GM19455 (cell line): Measurements from ENCODE around the gene MANEA.
"Not testable (repeated sequence)": the region's sequence is repeated elsewhere in the genome, so short reads cannot be mapped to it uniquely, and the experiment has no call there.

ENCODE experiments used
- ATAC-seq: cut with Tn5 transposase; IDR thresholded peaks from one replicate; pipeline ENCODE4 v1.9.1; 2021; ENCODE audit not compliant: unreplicated experiment

Gene MANEA

GRCh38 chr6:95577304-95578105, at the start of gene MANEA:
TSS of gene MANEA (plus strand) at chr6:95577535. CDS start at chr6:95586440, 8,905 bp downstream.
- peak; percentile 77 for ATAC-seq

GRCh38 chr6:95529762-95530161, 47.6 kb upstream of the MANEA start:
- no peak for ATAC-seq

- no peak for ATAC-seq
Measured at GRCh38 chr6:95530176-95530819, 47.0 kb upstream of the MANEA start.

GRCh38 chr6:95543798-95544197, 33.5 kb upstream of the MANEA start:
- ATAC-seq, result no peak

GRCh38 chr6:95544517-95545225, 32.7 kb upstream of the MANEA start:
- ATAC-seq, result no peak

GRCh38 chr6:95545226-95545625, 32.1 kb upstream of the MANEA start:
- no peak for ATAC-seq

- no peak for ATAC-seq
Measured at GRCh38 chr6:95545686-95546085, 31.6 kb upstream of the MANEA start.

GRCh38 chr6:95546148-95546547, 31.2 kb upstream of the MANEA start:
- ATAC-seq, result no peak

- ATAC-seq, result no peak
Measured at GRCh38 chr6:95547043-95547442, 30.3 kb upstream of the MANEA start.

- ATAC-seq, result no peak
Measured at GRCh38 chr6:95548188-95548786, 29.0 kb upstream of the MANEA start.

GRCh38 chr6:95551678-95552324, 25.5 kb upstream of the MANEA start:
- no peak for ATAC-seq

GRCh38 chr6:95553880-95554279, 23.5 kb upstream of the MANEA start:
- no peak for ATAC-seq

GRCh38 chr6:95560956-95561355, 16.4 kb upstream of the MANEA start:
- ATAC-seq, result not testable (repeated sequence)

GRCh38 chr6:95569560-95569959, 7.8 kb upstream of the MANEA start:
- no peak for ATAC-seq

GRCh38 chr6:95572098-95572497, 5.2 kb upstream of the MANEA start:
- no peak for ATAC-seq

GRCh38 chr6:95574811-95575210, 2.5 kb upstream of the MANEA start:
- no peak for ATAC-seq

- ATAC-seq, result peak; percentile 26
Measured at GRCh38 chr6:95576218-95576997, 927 bp upstream of the MANEA start.

- ATAC-seq, result no peak
Measured at GRCh38 chr6:95576998-95577303, 384 bp upstream of the MANEA start.

- peak; percentile 32 for ATAC-seq
Measured at GRCh38 chr6:95578106-95578410, 723 bp downstream of the MANEA start.

- no peak for ATAC-seq
Measured at GRCh38 chr6:95581073-95581472, 3.7 kb downstream of the MANEA start.

- ATAC-seq, result not testable (repeated sequence)
Measured at GRCh38 chr6:95584226-95584625, 6.9 kb downstream of the MANEA start.
